WTC11 (cell line): ENCODE data around the gene VSNL1.

ENCODE experiments used
- ARID4B ChIP-seq: sonication (generic); formaldehyde crosslinking; IDR thresholded peaks from 2 replicates; pipeline ENCODE4 v1.8.0; 2023; ENCODE audit warnings: missing genetic modification reagents, mild to moderate bottlenecking, borderline replicate concordance
- CBFB ChIP-seq: sonication (generic); formaldehyde crosslinking; IDR thresholded peaks from 2 replicates; pipeline ENCODE4 v1.8.1; 2022; ENCODE audit warnings: mild to moderate bottlenecking, low read depth, missing genetic modification reagents
- CTCF ChIP-seq: fragments of 200-600 bp; IDR thresholded peaks from 2 replicates; pipeline ENCODE4 v1.8.0; 2022; ENCODE audit warnings: antibody characterized with exemption
- E2F1 ChIP-seq: sonication (generic); formaldehyde crosslinking; IDR thresholded peaks from 2 replicates; pipeline ENCODE4 v1.8.0; 2022; ENCODE audit warnings: mild to moderate bottlenecking, missing genetic modification reagents
- PRDM15 ChIP-seq: sonication (generic); formaldehyde crosslinking; IDR thresholded peaks from 2 replicates; pipeline ENCODE4 v1.8.0; 2022; ENCODE audit warnings: missing genetic modification reagents
- USF2 ChIP-seq: sonication (generic); formaldehyde crosslinking; IDR thresholded peaks from 2 replicates; pipeline ENCODE4 v1.8.1; 2023; ENCODE audit warnings: mild to moderate bottlenecking, missing genetic modification reagents, moderate library complexity
- ZBTB21 ChIP-seq: sonication (generic); formaldehyde crosslinking; IDR thresholded peaks from 2 replicates; pipeline ENCODE4 v1.8.1; 2023; ENCODE audit warnings: mild to moderate bottlenecking, missing genetic modification reagents, borderline replicate concordance
- ZNF232 ChIP-seq: sonication (generic); formaldehyde crosslinking; IDR thresholded peaks from 2 replicates; pipeline ENCODE4 v1.8.0; 2022; ENCODE audit warnings: mild to moderate bottlenecking, missing genetic modification reagents

- TF ChIP-seq CTCF = no peak
- TF ChIP-seq ZBTB21 (CRISPR knock-in tag) = no peak
- no peak for TF ChIP-seq PRDM15 (CRISPR knock-in tag)
- no peak for TF ChIP-seq USF2 (CRISPR knock-in tag)
- no peak for TF ChIP-seq ARID4B (CRISPR knock-in tag)
- TF ChIP-seq E2F1 (CRISPR knock-in tag) = no peak
- TF ChIP-seq CBFB = no peak
- TF ChIP-seq ZNF232 (CRISPR knock-in tag) = no peak
Measured at GRCh38 chr2:17638196-17638743, 97.8 kb downstream of the VSNL1 start.
